Loucy (cell line): ENCODE data around the gene CAST.

Source experiments
- H2AFZ ChIP-seq: fragments of 200-600 bp; sonication (generic); 2 replicates; pipeline ENCODE4 v1.6.0; 2016; ENCODE audit warnings: antibody characterized with exemption, mild to moderate bottlenecking, low read length, moderate library complexity
- H3F3A ChIP-seq: fragments of 200-600 bp; 2 replicates; pipeline ENCODE4 v1.6.0; 2016; ENCODE audit warnings: antibody characterized with exemption, low read depth, mild to moderate bottlenecking
- H3K27me3 ChIP-seq: fragments of 200-600 bp; sonication (generic); 2 replicates; pipeline ENCODE4 v1.6.1; 2014; ENCODE audit warnings: low read length, mild to moderate bottlenecking; ENCODE audit not compliant: insufficient read depth, poor library complexity, severe bottlenecking
- H3K36me3 ChIP-seq: fragments of 200-600 bp; sonication (generic); 2 replicates; pipeline ENCODE4 v1.6.1; 2016; ENCODE audit warnings: low read length; ENCODE audit not compliant: insufficient read depth
- H3K4me1 ChIP-seq: fragments of 200-600 bp; sonication (generic); 2 replicates; pipeline ENCODE4 v1.5.1; 2014; ENCODE audit warnings: low read length, mild to moderate bottlenecking; ENCODE audit not compliant: insufficient read depth, poor library complexity, severe bottlenecking
- H3K4me2 ChIP-seq: fragments of 200-600 bp; sonication (generic); 2 replicates; pipeline ENCODE4 v1.6.0; 2014; ENCODE audit warnings: antibody characterized with exemption, low read length, low read depth, mild to moderate bottlenecking; ENCODE audit not compliant: poor library complexity, severe bottlenecking
- H3K4me3 ChIP-seq: fragments of 200-600 bp; sonication (generic); 2 replicates; pipeline ENCODE4 v1.5.1; 2014; ENCODE audit warnings: low read length, mild to moderate bottlenecking, mixed read lengths; ENCODE audit not compliant: poor library complexity, severe bottlenecking
- H3K79me2 ChIP-seq: fragments of 200-600 bp; sonication (generic); 2 replicates; pipeline ENCODE4 v1.6.1; 2014; ENCODE audit warnings: low read length; ENCODE audit not compliant: insufficient read depth
- H3K9ac ChIP-seq: fragments of 200-600 bp; sonication (generic); 2 replicates; pipeline ENCODE4 v1.6.0; 2014; ENCODE audit warnings: mild to moderate bottlenecking, low read depth, low read length, moderate library complexity; ENCODE audit not compliant: poor library complexity, severe bottlenecking
- H3K9me2 ChIP-seq: fragments of 200-600 bp; sonication (generic); replicated peaks from 2 replicates; pipeline ENCODE4 v1.6.1; 2016; ENCODE audit warnings: low read depth, low read length, mixed read lengths
- H3K9me3 ChIP-seq: fragments of 200-600 bp; sonication (generic); 2 replicates; pipeline ENCODE4 v1.6.1; 2014; ENCODE audit warnings: mild to moderate bottlenecking, antibody characterized with exemption, low read length, low read depth; ENCODE audit not compliant: insufficient read depth
- H4K20me1 ChIP-seq: fragments of 200-600 bp; sonication (generic); 2 replicates; pipeline ENCODE4 v1.6.0; 2014; ENCODE audit warnings: antibody characterized with exemption, low read length, mild to moderate bottlenecking; ENCODE audit not compliant: insufficient read depth, poor library complexity, severe bottlenecking
- EZH2phosphoT487 ChIP-seq: fragments of 200-600 bp; IDR thresholded peaks from 2 replicates; pipeline ENCODE4 v1.6.1; 2018; ENCODE audit warnings: antibody characterized with exemption, mild to moderate bottlenecking, moderate library complexity, borderline replicate concordance
- TF ChIP-seq, protein P1 (sequence below): fragments of 200-600 bp; sonication (generic); conservative IDR thresholded peaks from 2 replicates; pipeline ENCODE4 v1.5.1; 2014; ENCODE audit warnings: mild to moderate bottlenecking, antibody characterized with exemption, low read length

Gene CAST

DNA sequence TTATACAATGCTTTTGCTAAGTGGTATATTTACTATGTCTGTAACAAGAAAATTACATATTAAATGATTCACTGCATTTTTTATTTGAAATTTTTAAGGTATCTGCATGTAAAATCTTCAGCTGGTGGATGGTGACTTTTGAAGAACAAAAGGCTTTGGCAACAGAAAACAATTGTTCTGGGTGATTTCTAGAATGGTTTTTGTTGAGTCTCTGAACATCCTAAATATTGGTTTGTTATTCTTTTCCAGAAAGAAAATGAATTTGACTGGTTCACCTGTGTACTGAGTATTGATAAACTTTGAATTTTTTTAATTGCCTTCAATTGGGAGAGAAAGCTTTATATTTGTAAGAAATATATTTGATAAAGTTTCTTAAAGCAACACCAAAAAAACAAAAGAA lies 110.4 kb downstream of the CAST start:
- no peak overlapping the region for H2AFZ ChIP-seq
- no peak overlapping the region for H3K9ac ChIP-seq
- H3K36me3 ChIP-seq: peaks cover 81% of the 10 kb centered on the region
- H3K4me2 ChIP-seq: no peak overlapping the region
- no peak overlapping the region for H3K4me3 ChIP-seq
- no peaks in the 10 kb centered on the region for H4K20me1 ChIP-seq
- no peaks in the 10 kb centered on the region for H3K27me3 ChIP-seq
- H3K9me3 ChIP-seq: no peaks in the 10 kb centered on the region
- H3F3A ChIP-seq: no peaks in the 10 kb centered on the region
- H3K9me2 ChIP-seq: no peaks in the 10 kb centered on the region
- TF ChIP-seq EZH2phosphoT487: no peak
- TF ChIP-seq, protein P1, sequence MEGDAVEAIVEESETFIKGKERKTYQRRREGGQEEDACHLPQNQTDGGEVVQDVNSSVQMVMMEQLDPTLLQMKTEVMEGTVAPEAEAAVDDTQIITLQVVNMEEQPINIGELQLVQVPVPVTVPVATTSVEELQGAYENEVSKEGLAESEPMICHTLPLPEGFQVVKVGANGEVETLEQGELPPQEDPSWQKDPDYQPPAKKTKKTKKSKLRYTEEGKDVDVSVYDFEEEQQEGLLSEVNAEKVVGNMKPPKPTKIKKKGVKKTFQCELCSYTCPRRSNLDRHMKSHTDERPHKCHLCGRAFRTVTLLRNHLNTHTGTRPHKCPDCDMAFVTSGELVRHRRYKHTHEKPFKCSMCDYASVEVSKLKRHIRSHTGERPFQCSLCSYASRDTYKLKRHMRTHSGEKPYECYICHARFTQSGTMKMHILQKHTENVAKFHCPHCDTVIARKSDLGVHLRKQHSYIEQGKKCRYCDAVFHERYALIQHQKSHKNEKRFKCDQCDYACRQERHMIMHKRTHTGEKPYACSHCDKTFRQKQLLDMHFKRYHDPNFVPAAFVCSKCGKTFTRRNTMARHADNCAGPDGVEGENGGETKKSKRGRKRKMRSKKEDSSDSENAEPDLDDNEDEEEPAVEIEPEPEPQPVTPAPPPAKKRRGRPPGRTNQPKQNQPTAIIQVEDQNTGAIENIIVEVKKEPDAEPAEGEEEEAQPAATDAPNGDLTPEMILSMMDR: no peak
- H3K4me1 ChIP-seq: no peaks in the 10 kb centered on the region
- H3K79me2 ChIP-seq: no peaks in the 10 kb centered on the region

- H3K4me2 ChIP-seq: no peak overlapping the region
- no peak for TF ChIP-seq EZH2phosphoT487
- TF ChIP-seq, protein P1: no peak
- H3K27me3 ChIP-seq: no peaks in the 10 kb centered on the region
- no peaks in the 10 kb centered on the region for H3K9me2 ChIP-seq
- no peaks in the 10 kb centered on the region for H3K9me3 ChIP-seq
- H2AFZ ChIP-seq: no peak overlapping the region
- no peaks in the 10 kb centered on the region for H4K20me1 ChIP-seq
- no peak overlapping the region for H3K9ac ChIP-seq
- peaks cover 5% of the 10 kb centered on the region for H3K4me1 ChIP-seq
- no peaks in the 10 kb centered on the region for H3F3A ChIP-seq
- no peaks in the 10 kb centered on the region for H3K79me2 ChIP-seq
- no peak overlapping the region for H3K4me3 ChIP-seq
- H3K36me3 ChIP-seq: peaks cover 78% of the 10 kb centered on the region
Observed at GRCh38 chr5:96775050-96775449, 112.9 kb downstream of the CAST start.

GRCh38 chr5:96775689-96776088 lies 113.5 kb downstream of the CAST start:
- Histone ChIP-seq H3K9ac (no peak overlapping the region), H3K4me3 (no peak overlapping the region), H3K27me3 (no peaks in the 10 kb centered on the region), H3F3A (no peaks in the 10 kb centered on the region), H3K36me3 (peaks cover 77% of the 10 kb centered on the region), H3K4me1 (peaks cover 10% of the 10 kb centered on the region), H3K4me2 (no peak overlapping the region), H4K20me1 (no peaks in the 10 kb centered on the region), H3K79me2 (no peaks in the 10 kb centered on the region), H2AFZ (no peak overlapping the region), H3K9me3 (no peaks in the 10 kb centered on the region), H3K9me2 (no peaks in the 10 kb centered on the region)
- TF ChIP-seq, protein P1: no peak
- no peak for TF ChIP-seq EZH2phosphoT487
